Tibial nerve (tissue), 4 donors: ENCODE data around the gene COX17. TPM values are rescaled to one million over a fixed set of nuclear protein-coding genes. Genes with fewer than 3 reads are reported as not detected.

Experiments used
- DNase-seq, 2 donors: peaks; one replicate each; pipeline ENCODE4 v3.0.0-alpha.2; 2019; ENCODE audit warnings: low spot score in 2 of 2
- H3K27ac ChIP-seq, 4 donors: fragments of 200-600 bp; sonication (generic) in 3 of 4; one replicate each; pipeline ENCODE4 v1.5.1; 2017 to 2019; ENCODE audit warnings: mild to moderate bottlenecking in 1 of 4
- H3K27me3 ChIP-seq, 2 donors: fragments of 200-600 bp; sonication (generic) in 1 of 2; one replicate each; pipeline versions ENCODE4 v1.5.1 to v1.6.0; 2017 to 2019
- H3K36me3 ChIP-seq, 3 donors: fragments of 200-600 bp; sonication (generic); one replicate each; pipeline ENCODE4 v1.5.1; 2018 to 2019
- H3K4me1 ChIP-seq, 4 donors: fragments of 200-600 bp; sonication (generic) in 3 of 4; one replicate each; pipeline ENCODE4 v1.5.1; 2017 to 2019
- H3K4me3 ChIP-seq, 4 donors: fragments of 200-600 bp; sonication (generic) in 3 of 4; one replicate each; pipeline ENCODE4 v1.5.1; 2017 to 2019; ENCODE audit warnings: mild to moderate bottlenecking in 1 of 4, moderate library complexity in 1 of 4
- H3K9me3 ChIP-seq, 4 donors: fragments of 200-600 bp; sonication (generic) in 3 of 4; one replicate each; pipeline ENCODE4 v1.5.1; 2017 to 2019
- EP300 ChIP-seq, 2 donors: sonication (generic); formaldehyde crosslinking; IDR thresholded peaks; one replicate each; pipeline ENCODE4 v1.6.1; 2017; ENCODE audit warnings: antibody characterized with exemption in 2 of 2, mild to moderate bottlenecking in 1 of 2
- POLR2A ChIP-seq, 2 donors: fragments of 450-650 bp; IDR thresholded peaks; one replicate each; pipeline ENCODE4 v1.6.1; 2017; ENCODE audit warnings: antibody characterized with exemption in 2 of 2, mild to moderate bottlenecking in 2 of 2, moderate library complexity in 2 of 2
- WGBS, 2 donors: methylation state at CpG; one replicate each; pipeline ENCODE4 v1.1.5; 2018; 5-methylcytosine and 5-hydroxymethylcytosine counted together
- total RNA-seq, 4 donors: library from RNA; depleted of rRNA; stranded (reverse); fragments of >200 nt; gene quantifications; one replicate each; pipeline ENCODE4 v1.1.0, GENCODE V29; 2016
- TF ChIP-seq, protein P1 (sequence below), 5 experiments: fragments of 200-600 bp in 3 of 5; fragments of 450-650 bp in 2 of 5; sonication (generic) in 3 of 5; IDR thresholded peaks; one replicate each; pipeline ENCODE4 v1.5.1; 2016 to 2019; ENCODE audit warnings: antibody characterized with exemption in 5 of 5, mild to moderate bottlenecking in 3 of 5, moderate library complexity in 2 of 5

Gene COX17
- total RNA-seq, 4 donors from 2014 or later = 17.8 to 40.8 (median 35.1) TPM

DNA sequence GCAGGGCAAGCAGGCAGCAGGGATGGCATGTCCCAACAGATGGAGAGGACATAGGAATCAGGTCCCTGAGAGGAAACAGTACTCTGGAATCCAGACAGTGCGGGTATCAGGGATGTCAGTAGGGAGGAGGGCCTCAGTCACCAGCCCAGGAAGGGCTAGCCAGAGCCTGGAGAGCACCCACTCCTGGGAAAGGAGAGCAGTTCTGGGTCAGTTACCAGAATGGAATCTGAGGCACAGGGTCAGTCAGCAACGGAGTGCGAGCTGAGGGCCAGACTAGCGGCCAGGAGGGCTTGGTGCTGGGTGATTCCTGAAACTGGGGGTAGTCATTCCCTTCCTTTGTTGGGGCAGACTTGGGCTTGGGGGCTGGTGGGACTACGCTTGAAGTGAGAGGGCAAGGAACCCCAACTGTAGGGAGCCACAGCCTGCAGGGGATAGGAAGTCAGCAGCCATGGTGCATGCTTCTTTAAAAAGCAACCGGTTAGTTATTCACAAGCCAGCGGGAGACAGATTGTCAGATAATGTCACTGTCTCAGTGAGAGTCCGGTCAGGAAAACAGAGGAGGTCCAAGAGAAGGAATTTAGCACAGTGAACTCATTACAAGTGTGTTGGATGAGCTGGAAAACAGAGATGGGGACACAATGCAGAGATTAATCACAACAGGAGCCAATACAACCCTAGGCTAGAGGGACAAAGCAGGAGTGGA lies 51.6 kb downstream of the COX17 start:
- DNase-seq = no peak
- Histone ChIP-seq H3K27ac (peak overlapping the region in 1 of 4 donors; percentile 87), H3K36me3 (no peaks in the 10 kb centered on the region), H3K4me3 (no peak overlapping the region), H3K27me3 (no peaks in the 10 kb centered on the region), H3K4me1 (peaks cover 0 to 40% (median 24%) of the 10 kb centered on the region in 4 donors), H3K9me3 (no peaks in the 10 kb centered on the region)
- TF ChIP-seq, protein P1, sequence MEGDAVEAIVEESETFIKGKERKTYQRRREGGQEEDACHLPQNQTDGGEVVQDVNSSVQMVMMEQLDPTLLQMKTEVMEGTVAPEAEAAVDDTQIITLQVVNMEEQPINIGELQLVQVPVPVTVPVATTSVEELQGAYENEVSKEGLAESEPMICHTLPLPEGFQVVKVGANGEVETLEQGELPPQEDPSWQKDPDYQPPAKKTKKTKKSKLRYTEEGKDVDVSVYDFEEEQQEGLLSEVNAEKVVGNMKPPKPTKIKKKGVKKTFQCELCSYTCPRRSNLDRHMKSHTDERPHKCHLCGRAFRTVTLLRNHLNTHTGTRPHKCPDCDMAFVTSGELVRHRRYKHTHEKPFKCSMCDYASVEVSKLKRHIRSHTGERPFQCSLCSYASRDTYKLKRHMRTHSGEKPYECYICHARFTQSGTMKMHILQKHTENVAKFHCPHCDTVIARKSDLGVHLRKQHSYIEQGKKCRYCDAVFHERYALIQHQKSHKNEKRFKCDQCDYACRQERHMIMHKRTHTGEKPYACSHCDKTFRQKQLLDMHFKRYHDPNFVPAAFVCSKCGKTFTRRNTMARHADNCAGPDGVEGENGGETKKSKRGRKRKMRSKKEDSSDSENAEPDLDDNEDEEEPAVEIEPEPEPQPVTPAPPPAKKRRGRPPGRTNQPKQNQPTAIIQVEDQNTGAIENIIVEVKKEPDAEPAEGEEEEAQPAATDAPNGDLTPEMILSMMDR (IDR thresholded peaks at IDR 0.05) = no peak
- TF ChIP-seq EP300 (IDR thresholded peaks at IDR 0.05) (no peak), POLR2A (IDR thresholded peaks at IDR 0.05) (no peak)
- 76 to 79% methylated on average over 8 of the region's 8 CpGs for WGBS, 2 donors

DNA sequence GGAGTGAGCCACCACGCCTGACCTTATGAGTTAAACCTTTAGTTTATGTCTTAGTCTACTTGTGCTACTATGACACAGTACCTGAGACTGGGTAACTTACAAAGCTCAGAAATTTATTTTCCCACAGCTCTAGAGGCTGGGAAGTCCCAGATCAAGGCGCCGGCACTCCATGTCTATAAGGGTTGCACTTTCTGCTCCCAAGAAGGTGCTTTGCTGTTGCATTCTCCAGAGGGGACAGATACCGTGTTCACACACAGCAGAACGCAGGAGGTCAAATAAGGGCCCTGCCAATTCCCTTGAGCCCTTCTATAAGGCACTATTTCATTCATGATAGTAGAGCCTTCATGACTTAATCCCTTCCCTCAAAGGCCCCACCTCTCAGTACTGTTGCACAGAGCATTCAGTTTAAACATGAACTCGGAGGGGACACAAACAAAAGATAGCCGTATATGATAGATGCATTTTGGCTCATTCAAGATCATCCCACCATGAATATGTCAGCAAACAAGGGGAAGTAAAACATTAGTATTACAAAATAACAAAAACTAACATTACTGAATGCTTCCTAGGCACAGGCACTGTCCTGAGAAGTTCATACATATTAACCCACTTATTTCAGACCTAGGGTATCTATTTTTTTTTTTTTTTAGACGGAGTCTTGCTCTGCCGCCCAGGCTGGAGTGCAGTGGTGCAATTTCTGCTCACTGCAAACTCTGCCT lies 53.0 kb downstream of the COX17 start:
- no peak overlapping the region for H3K4me3 ChIP-seq
- DNase-seq = no peak
- H3K9me3 ChIP-seq = no peaks in the 10 kb centered on the region
- WGBS, 2 donors = 81 to 84% methylated on average over 9 of the region's 9 CpGs
- no peak overlapping the region for H3K27ac ChIP-seq
- peaks cover 0 to 29% (median 20%) of the 10 kb centered on the region in 4 donors for H3K4me1 ChIP-seq
- H3K27me3 ChIP-seq = no peaks in the 10 kb centered on the region
- H3K36me3 ChIP-seq = no peaks in the 10 kb centered on the region
- TF ChIP-seq POLR2A (IDR thresholded peaks at IDR 0.05) = no peak
- TF ChIP-seq EP300 (IDR thresholded peaks at IDR 0.05) = no peak
- TF ChIP-seq, protein P1 (IDR thresholded peaks at IDR 0.05) = no peak

DNA sequence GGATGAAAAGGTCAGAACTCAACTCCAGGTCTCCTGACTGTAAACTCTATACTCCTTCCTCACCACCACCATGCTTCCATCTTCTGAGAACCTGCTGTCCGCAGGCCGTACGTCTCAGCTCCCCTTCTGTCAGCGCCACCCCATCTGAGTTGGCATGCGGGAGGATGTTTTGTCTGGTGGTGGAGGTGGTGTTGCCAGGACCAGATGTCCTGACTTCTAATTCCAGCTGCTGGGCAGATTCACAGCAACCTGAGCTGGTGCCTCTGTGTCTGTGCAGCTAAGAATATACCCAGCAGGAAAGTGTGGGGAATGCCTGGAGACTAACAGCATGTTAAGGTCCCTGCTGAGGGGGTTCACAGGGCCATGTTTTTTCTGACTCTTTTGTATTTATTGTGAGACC lies 56.3 kb downstream of the COX17 start:
- no peaks in the 10 kb centered on the region for H3K36me3 ChIP-seq
- H3K4me3 ChIP-seq = no peak overlapping the region
- no peak for DNase-seq
- H3K4me1 ChIP-seq = peaks cover 0 to under 1% (median 0%) of the 10 kb centered on the region in 4 donors
- no peak overlapping the region for H3K27ac ChIP-seq
- H3K9me3 ChIP-seq = no peaks in the 10 kb centered on the region
- TF ChIP-seq POLR2A (IDR thresholded peaks at IDR 0.05) = no peak
- TF ChIP-seq, protein P1 (IDR thresholded peaks at IDR 0.05) = no peak
- no peak for TF ChIP-seq EP300 (IDR thresholded peaks at IDR 0.05)
- H3K27me3 ChIP-seq = no peaks in the 10 kb centered on the region
- WGBS, 2 donors = 94 to 95% methylated on average over 5 of the region's 5 CpGs

Other genes with a start within 250 kb of the COX17 start
- gene TMEM39A, start 213.8 kb downstream of the COX17 start, total RNA-seq = 10 to 100 TPM; 23.9 to 62.2 (median 36.7) TPM
- 10 to 100 TPM; 12.7 to 24.5 (median 13.6) TPM for gene POGLUT1, start 208.4 kb downstream of the COX17 start, total RNA-seq
- 100 to 1,000 TPM in 1 of 4 donors, 10 to 100 TPM in 3; 57.9 to 104 (median 75.7) TPM for gene TIMMDC1, start 178.9 kb downstream of the COX17 start, total RNA-seq
- gene CD80, start 117.8 kb downstream of the COX17 start, total RNA-seq = not detected
- gene ADPRH, start 97.9 kb downstream of the COX17 start, total RNA-seq = 10 to 100 TPM in 2 of 4 donors, 1 to 10 TPM in 2; 7.6 to 12.0 (median 9.1) TPM
- 10 to 100 TPM in 1 of 4 donors, 1 to 10 TPM in 2, not detected in 1; 2.5 to 12.0 (median 3.9) TPM for gene PLA1A, start 79.5 kb downstream of the COX17 start, total RNA-seq
- 1 to 10 TPM in 3 of 4 donors, under 1 TPM in 1; 0.90 to 3.3 (median 2.5) TPM for gene POPDC2, start 16.8 kb downstream of the COX17 start, total RNA-seq
- 10 to 100 TPM; 11.4 to 23.7 (median 15.8) TPM for gene CFAP91, start 25.6 kb upstream of the COX17 start, total RNA-seq
- gene NR1I2, start 104.7 kb upstream of the COX17 start, total RNA-seq = under 1 TPM in 2 of 4 donors, not detected in 2; 0.39 to 0.87 TPM